GM21717 (cell line): ENCODE measurements around the gene CCDC69.
A peak's percentile ranks its signal among the peaks of the same experiment; 100 is the strongest.
"Not testable (repeated sequence)": the region's sequence is repeated elsewhere in the genome, so short reads cannot be mapped to it uniquely, and the experiment has no call there.

ENCODE experiments used
- ATAC-seq: cut with Tn5 transposase; IDR thresholded peaks from one replicate; pipeline ENCODE4 v1.9.1; 2021; ENCODE audit warnings: mild to moderate bottlenecking, moderate library complexity; ENCODE audit not compliant: unreplicated experiment

CCDC69 gene

GRCh38 chr5:151222790-151223446 is 974 bp downstream of the CCDC69 start:
- ATAC-seq, result peak; percentile 68

- no peak for ATAC-seq
Measured at GRCh38 chr5:151222054-151222789, 1.7 kb downstream of the CCDC69 start.

GRCh38 chr5:151221574-151221973 is 2.3 kb downstream of the CCDC69 start:
- no peak for ATAC-seq

GRCh38 chr5:151219789-151220188 is 4.1 kb downstream of the CCDC69 start:
- ATAC-seq, result no peak

DNA sequence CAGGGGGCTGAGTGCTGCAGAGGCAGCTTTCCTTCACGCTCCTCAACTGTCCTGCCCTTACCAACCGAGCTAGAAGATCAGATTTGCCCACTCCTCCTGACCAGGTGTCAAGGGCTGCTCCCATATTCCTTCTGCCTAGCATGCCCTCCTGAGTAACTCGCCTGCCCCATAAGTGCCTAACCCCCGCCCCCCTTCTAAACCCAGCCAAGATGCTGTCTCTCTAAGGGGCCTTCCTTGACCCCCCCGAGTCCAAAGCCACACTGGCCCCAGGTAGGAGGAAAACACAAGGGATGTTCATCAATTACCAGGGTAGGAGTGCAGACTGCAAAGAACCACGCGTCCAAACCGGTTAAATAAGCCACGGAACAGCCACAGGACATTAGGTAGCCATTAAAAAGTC is 4.8 kb downstream of the CCDC69 start:
- no peak for ATAC-seq

DNA sequence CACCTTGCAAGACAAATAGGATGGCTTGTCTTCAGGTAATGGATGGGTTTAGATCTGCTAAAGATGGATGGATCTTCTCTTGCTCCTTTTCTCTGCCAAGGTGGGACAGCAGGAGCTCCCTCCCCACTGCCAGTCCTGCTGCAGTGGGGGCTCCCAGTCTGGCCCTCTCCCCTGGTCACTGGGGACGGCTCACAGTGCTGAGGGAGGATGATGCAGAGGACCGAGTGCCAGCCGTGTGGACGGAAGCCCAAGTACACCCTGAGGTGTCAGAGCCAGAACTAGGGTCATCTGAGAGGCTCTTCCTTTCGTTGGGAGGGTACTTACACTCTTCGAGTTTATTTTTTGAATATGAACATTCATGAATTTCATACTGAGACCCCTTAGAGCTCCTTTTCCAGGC is 5.7 kb downstream of the CCDC69 start:
- ATAC-seq, result no peak

DNA sequence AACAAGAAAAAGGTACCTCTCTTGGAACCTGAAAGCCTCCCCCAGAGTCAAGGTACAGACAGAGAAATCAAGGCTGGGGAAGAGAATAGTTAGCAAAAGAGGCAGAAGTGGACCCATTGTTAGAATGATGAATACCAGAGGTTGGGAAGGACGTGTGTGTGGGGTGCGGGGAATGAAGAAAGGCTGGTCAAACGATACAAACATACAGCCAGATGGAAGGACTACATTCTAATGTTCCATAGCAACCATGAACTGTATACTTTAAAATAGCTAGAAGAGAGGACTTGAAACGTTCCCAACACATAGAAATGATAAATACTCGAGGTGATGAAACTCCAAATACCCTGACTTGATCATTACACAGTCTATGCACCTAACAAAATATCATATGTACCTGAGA is 7.1 kb downstream of the CCDC69 start:
- no peak for ATAC-seq

DNA sequence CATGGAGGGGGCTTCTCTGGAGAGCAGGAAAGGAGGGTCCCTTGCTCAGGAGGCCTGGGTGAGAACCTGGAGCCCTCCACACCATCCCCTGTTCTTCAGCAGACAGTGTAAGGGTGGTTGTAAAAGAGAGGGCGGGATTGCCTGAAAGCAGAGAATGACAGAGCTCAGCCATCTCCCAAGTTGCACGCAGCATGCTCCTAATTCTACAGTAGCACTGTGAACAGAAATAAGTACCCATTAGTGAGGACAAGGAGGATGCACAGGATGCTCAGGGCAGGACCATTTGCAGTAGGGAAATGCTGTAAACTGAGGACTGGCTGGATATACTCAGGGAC is 8.4 kb downstream of the CCDC69 start:
- no peak for ATAC-seq

GRCh38 chr5:151214614-151215545 is 9.0 kb downstream of the CCDC69 start:
- peak; percentile 53 for ATAC-seq

GRCh38 chr5:151213803-151214613 is 9.9 kb downstream of the CCDC69 start:
- ATAC-seq, result peak; percentile 83

GRCh38 chr5:151212406-151212798 is 11.5 kb downstream of the CCDC69 start:
- ATAC-seq, result no peak

DNA sequence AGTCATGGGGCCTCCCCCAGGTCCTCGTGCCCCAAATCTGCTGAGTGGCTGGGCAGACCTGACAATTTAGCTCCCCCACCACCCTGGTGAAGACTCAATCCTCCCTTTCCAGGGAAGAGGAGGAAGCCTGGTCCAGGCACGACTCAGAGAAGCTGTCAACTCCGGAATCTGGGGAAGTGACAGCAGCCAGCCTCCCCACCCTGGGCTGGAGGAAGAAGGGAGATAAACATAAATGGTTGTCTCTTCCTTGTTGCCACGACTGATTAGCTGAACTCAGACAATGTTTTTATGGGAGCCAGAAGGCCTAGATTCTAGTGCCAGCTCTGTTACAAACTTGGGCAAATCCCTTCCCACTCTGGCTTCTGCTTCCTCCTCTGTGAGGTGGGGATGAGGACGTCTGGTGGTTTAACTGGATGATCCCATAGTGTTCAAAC is 15.4 kb downstream of the CCDC69 start:
- no peak for ATAC-seq

DNA sequence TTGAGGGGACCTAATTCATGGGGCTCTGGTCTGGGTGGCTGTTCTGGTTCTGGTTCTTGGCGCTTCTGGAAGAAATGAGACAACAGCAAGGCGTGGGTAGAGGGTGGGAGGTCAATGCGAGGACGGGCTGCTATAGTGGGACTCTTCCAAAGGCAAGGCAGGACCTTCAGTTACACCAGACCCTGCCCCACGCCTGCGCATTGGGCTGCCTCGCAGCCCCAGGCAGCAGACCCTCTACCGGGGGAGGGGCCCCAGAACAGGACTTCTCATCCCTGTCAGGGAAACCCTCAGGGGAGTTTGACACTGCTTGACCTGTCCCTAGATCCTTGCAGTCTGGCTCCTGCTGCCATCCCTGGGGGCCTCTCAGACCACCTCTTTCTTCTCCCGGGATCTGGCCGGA is 18.5 kb downstream of the CCDC69 start:
- no peak for ATAC-seq

DNA sequence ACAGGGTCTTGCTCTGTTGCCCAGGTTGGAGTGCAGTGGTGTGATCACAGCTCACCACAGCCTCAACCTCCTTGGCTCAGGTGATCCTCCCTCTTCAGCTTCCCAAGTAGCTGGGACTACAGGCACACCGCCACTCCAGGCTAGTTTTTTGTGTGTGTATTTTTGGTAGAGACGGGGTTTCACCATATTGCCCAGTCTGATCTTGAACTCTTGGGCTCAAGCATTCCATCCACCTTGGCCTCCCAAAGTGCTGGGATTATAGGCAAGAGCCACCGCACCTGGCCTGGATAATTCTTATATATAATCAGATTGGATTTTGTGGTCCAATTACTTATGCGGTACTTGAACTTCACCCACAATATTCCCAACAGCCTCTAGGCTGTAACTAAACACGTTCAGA is 19.8 kb downstream of the CCDC69 start:
- ATAC-seq, result no peak

DNA sequence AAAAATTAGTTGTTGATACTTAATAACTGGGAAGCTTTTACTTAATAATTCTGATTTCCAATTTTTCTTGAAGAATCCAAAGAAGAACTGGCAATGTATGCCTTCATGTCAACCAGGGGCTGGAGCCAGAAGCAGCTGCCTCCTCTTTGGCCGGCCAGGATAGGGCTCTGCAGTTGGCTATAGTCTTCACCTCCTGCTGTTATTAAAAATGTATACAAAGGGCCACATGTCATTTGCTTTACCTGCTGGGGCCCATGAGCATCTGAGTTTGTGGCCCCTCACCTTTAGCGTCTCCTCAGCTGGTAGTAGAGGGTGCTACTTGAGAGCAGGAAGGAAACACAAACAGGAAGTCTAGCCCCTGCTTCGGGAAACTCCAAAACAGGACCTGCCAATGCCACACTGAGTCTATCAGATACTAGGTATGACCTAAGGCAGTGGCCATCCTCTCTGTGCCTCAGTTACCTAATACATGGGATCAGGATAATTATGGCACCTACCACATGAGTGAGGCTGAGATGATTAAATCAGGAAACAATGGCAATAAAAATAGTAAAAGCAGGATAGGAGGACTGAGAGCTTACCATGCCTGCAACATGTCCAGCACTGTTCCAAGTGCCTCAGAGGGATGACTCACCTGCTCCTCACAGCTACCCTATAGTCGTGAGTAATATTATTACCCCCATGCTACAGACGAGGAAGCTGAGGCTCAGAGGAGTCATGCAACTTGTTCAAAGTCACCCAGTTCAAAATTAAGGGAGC is 21.3 kb downstream of the CCDC69 start:
- peak; percentile 50 for ATAC-seq

- no peak for ATAC-seq
Measured at GRCh38 chr5:151200913-151201595, 22.8 kb downstream of the CCDC69 start.

DNA sequence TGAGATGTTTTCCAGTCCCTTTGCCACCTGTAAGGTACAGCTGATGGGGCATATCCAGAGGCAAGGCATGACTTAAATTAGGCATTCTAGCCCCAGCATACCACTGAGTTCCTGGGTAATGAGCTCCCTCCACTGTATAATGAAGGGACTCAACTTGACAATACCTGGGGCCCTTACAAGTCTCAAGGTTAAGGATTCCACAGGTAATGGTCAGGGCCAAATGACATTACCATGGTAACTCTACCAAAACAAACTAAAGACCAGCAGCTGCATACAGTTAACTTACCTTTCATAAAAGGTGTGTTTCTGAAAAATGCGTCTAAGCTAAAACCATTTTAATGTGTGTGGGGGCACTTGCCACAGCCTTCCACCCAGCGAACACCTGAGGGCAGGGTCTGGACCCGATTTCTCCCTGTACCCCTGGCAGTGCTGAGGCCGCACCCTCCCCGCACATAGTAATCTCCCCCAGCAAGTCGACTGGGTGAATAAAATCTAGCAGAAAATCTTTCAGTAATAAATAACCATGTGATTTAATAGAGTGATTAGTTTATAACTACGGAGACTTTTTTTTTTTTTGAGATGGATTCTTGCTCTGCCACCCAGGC is 24.2 kb downstream of the CCDC69 start:
- ATAC-seq, result no peak

- ATAC-seq, result no peak
Measured at GRCh38 chr5:151198861-151199260, 25.0 kb downstream of the CCDC69 start.

DNA sequence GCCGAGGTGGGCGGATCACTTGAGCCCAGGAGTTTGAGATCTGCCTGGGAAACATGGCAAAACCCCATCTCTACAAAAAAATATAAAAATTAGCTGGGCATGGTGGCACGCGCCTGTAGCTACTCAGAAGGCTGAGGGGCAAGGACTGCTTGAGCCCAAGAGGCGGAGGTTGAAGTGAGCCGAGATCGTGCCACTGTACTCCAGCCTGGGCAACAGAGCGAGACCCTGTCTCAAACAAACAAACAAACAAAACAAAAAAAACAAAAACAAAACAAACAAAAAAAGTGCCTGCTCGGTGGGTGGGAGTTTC is 26.6 kb downstream of the CCDC69 start:
- ATAC-seq, result not testable (repeated sequence)
